ENCODE measurements around the gene VBP1. TPM values are rescaled to one million over a fixed set of nuclear protein-coding genes. Genes with fewer than 3 reads are reported as not detected.

The VBP1 gene
- total RNA-seq, 1 experiment from 2014 or later, result 77.3 TPM

GRCh38 chrX:155263854-155264628, 47.8 kb downstream of the VBP1 start, which contains the start of gene RAB39B:
RAB39B (minus strand) TSS chrX:155264491; CDS start chrX:155264288, 203 bp downstream.
- DNase-seq (ENCODE audit: low read depth, low spot score), result no peak
- H4K20me1 ChIP-seq (ENCODE audit: insufficient read depth), result no peaks in the 10 kb centered on the region
- H3K9me2 ChIP-seq (ENCODE audit: insufficient read depth), result no peaks in the 10 kb centered on the region
- no peaks in the 10 kb centered on the region for H3K9me3 ChIP-seq (ENCODE audit: control insufficient read depth in 1 of 2, insufficient read depth in 1 of 2, low read depth in 1 of 2, low read length in 2 of 2)
- no peaks in the 10 kb centered on the region for H3K4me1 ChIP-seq (ENCODE audit: control insufficient read depth in 1 of 2, insufficient read depth in 2 of 2, low read length in 2 of 2)
- H3K79me2 ChIP-seq (ENCODE audit: insufficient read depth, low read length), result no peaks in the 10 kb centered on the region
- H3K4me3 ChIP-seq (replicated peaks in 1 of 2; ENCODE audit: low read depth in 1 of 2, low read length in 2 of 2), result no peak within 1 kb of the TSS
- H3K9ac ChIP-seq (ENCODE audit: low read length), result no peak within 1 kb of the TSS
- no peak within 1 kb of the TSS for H2AFZ ChIP-seq (ENCODE audit: low read depth, low read length, poor library complexity, severe bottlenecking)
- ChIA-PET POLR2A (no interaction called here), CTCF (no interaction called here), RAD21 (ENCODE audit: low non-redundant PET in 1 of 2, low total read pairs in 2 of 2, uncharacterized antibody in 2 of 2, unreplicated experiment in 2 of 2) (no interaction called here)
- H3K4me2 ChIP-seq (ENCODE audit: low read length), result no peak within 1 kb of the TSS
- no peaks in the 10 kb centered on the region for H3K36me3 ChIP-seq (ENCODE audit: control insufficient read depth in 1 of 2, insufficient read depth in 2 of 2, low read length in 2 of 2)
- intact Hi-C loops (cut with micrococcal nuclease), result no loop called here
- no peak within 1 kb of the TSS for H3K27ac ChIP-seq (ENCODE audit: low read depth, low read length)
- no TSS peak for BruUV-seq (replicated peaks)
- H3K27me3 ChIP-seq (ENCODE audit: insufficient read depth, low read length), result no peaks in the 10 kb centered on the region
- ATAC-seq, result no peak
- no peak for TF ChIP-seq ELF1 (IDR thresholded peaks at IDR 0.05; ENCODE audit: borderline replicate concordance, low read depth)
- no peak for TF ChIP-seq EZH2phosphoT487 (IDR thresholded peaks at IDR 0.05; ENCODE audit: borderline replicate concordance)
- TF ChIP-seq POLR2AphosphoS5 (IDR thresholded peaks at IDR 0.05; ENCODE audit: low read depth, low read length), result no peak
- TF ChIP-seq, protein P1, sequence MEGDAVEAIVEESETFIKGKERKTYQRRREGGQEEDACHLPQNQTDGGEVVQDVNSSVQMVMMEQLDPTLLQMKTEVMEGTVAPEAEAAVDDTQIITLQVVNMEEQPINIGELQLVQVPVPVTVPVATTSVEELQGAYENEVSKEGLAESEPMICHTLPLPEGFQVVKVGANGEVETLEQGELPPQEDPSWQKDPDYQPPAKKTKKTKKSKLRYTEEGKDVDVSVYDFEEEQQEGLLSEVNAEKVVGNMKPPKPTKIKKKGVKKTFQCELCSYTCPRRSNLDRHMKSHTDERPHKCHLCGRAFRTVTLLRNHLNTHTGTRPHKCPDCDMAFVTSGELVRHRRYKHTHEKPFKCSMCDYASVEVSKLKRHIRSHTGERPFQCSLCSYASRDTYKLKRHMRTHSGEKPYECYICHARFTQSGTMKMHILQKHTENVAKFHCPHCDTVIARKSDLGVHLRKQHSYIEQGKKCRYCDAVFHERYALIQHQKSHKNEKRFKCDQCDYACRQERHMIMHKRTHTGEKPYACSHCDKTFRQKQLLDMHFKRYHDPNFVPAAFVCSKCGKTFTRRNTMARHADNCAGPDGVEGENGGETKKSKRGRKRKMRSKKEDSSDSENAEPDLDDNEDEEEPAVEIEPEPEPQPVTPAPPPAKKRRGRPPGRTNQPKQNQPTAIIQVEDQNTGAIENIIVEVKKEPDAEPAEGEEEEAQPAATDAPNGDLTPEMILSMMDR (IDR thresholded peaks at IDR 0.05 in 2 of 3, conservative IDR thresholded peaks at IDR 0.05 in 1 of 3; ENCODE audit: borderline replicate concordance in 1 of 3, insufficient read depth in 1 of 3, low read depth in 2 of 3, low read length in 2 of 3), result no peak
- no peak for TF ChIP-seq YY1 (IDR thresholded peaks at IDR 0.05; ENCODE audit: extremely low read depth, insufficient replicate concordance, low read depth, low read length)
- TF ChIP-seq CBX3 (IDR thresholded peaks at IDR 0.05; ENCODE audit: low read depth), result no peak
- no peak for TF ChIP-seq EZH2 (IDR thresholded peaks at IDR 0.05)
- TF ChIP-seq, protein P2, sequence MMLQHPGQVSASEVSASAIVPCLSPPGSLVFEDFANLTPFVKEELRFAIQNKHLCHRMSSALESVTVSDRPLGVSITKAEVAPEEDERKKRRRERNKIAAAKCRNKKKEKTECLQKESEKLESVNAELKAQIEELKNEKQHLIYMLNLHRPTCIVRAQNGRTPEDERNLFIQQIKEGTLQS (IDR thresholded peaks at IDR 0.05), result no peak
- TF ChIP-seq FOSL1 (IDR thresholded peaks at IDR 0.05; ENCODE audit: low read depth), result no peak
- TF ChIP-seq EGR1 (IDR thresholded peaks at IDR 0.05; ENCODE audit: low read depth), result no peak
- TF ChIP-seq ZNF274 (IDR thresholded peaks at IDR 0.05; ENCODE audit: low read depth, low read length), result no peak
- TF ChIP-seq JUND (IDR thresholded peaks at IDR 0.05), result no peak
